Activated T-cell treated with anti-CD3 and anti-CD28 coated beads for 1 hour (primary cell): ENCODE data around the gene CXADR.

Source experiments
- DNase-seq: peaks from one replicate; pipeline ENCODE4 v3.0.0-alpha.2; 2020; ENCODE audit warnings: low read depth

The CXADR gene

GRCh38 chr21:17607684-17608083 lies 94.8 kb downstream of the CXADR start:
- no peak for DNase-seq

GRCh38 chr21:17609681-17610080 lies 96.8 kb downstream of the CXADR start:
- DNase-seq: no peak

GRCh38 chr21:17610911-17611310 lies 98.1 kb downstream of the CXADR start:
- DNase-seq: no peak

GRCh38 chr21:17611414-17612022 lies 98.7 kb downstream of the CXADR start:
- peak; percentile 58 for DNase-seq

GRCh38 chr21:17612023-17612564 lies 99.3 kb downstream of the CXADR start:
- peak; percentile 8 for DNase-seq

- DNase-seq: peak; percentile 80
Observed at GRCh38 chr21:17612565-17613241, 99.9 kb downstream of the CXADR start, which contains the start of gene BTG3. TSS of gene BTG3 (minus strand) at chr21:17612901. CDS start at chr21:17609144, 3,757 bp downstream.

- no peak for DNase-seq
Observed at GRCh38 chr21:17613242-17613676, 100.4 kb downstream of the CXADR start.

GRCh38 chr21:17616831-17617230 lies 104.0 kb downstream of the CXADR start:
- no peak for DNase-seq

GRCh38 chr21:17622018-17622417 lies 109.2 kb downstream of the CXADR start:
- DNase-seq: no peak

GRCh38 chr21:17631195-17631594 lies 118.4 kb downstream of the CXADR start:
- DNase-seq: no peak

GRCh38 chr21:17636711-17637110 lies 123.9 kb downstream of the CXADR start:
- no peak for DNase-seq

GRCh38 chr21:17640821-17641220 lies 128.0 kb downstream of the CXADR start:
- DNase-seq: no peak
